ENCODE measurements around the gene NELFA. TPM values are rescaled to one million over a fixed set of nuclear protein-coding genes. Genes with fewer than 3 reads are reported as not detected.

The NELFA gene
- polyA plus RNA-seq, 1 experiment, result 9.3 TPM

GRCh38 chr4:1986578-1987210 lies 22.1 kb downstream of the NELFA start:
- no peaks in the 10 kb centered on the region; the same call in 1 of the 2 replicates for H3K9me3 ChIP-seq (ENCODE audit: control insufficient read depth, insufficient read depth, low read length)
- DNase-seq (ENCODE audit: low read depth, low spot score), result no peak
- no peak overlapping the region for H3K27ac ChIP-seq (ENCODE audit: low read depth, low read length)
- ChIA-PET CTCF (no interaction called here), POLR2A (interaction anchor here (0.6 kb wide), 2 partner anchors 9 to 53 kb away, joined by 4 to 5 read pairs; no protein-coding TSS in a partner anchor)
- H3K4me3 ChIP-seq (ENCODE audit: low read depth, low read length), result no peak overlapping the region
- no peak for TF ChIP-seq CTCF (IDR thresholded peaks at IDR 0.05; ENCODE audit: low read depth, low read length)
- H3K27me3 ChIP-seq (ENCODE audit: control insufficient read depth, insufficient read depth, low read length), result no peaks in the 10 kb centered on the region

GRCh38 chr4:1985780-1986577 lies 22.8 kb downstream of the NELFA start:
- Histone ChIP-seq H3K27ac (ENCODE audit: low read depth, low read length) (no peak overlapping the region), H3K9me3 (ENCODE audit: control insufficient read depth, insufficient read depth, low read length) (no peaks in the 10 kb centered on the region; the same call in 1 of the 2 replicates), H3K4me3 (ENCODE audit: low read depth, low read length) (no peak overlapping the region), H3K27me3 (ENCODE audit: control insufficient read depth, insufficient read depth, low read length) (no peaks in the 10 kb centered on the region)
- no peak for DNase-seq (ENCODE audit: low read depth, low spot score)
- POLR2A ChIA-PET, result no interaction called here
- CTCF ChIA-PET, result no interaction called here
- TF ChIP-seq CTCF (IDR thresholded peaks at IDR 0.05; ENCODE audit: low read depth, low read length), result no peak

- H3K27me3 ChIP-seq (ENCODE audit: control insufficient read depth, insufficient read depth, low read length), result no peaks in the 10 kb centered on the region
- no peaks in the 10 kb centered on the region; the same call in 1 of the 2 replicates for H3K9me3 ChIP-seq (ENCODE audit: control insufficient read depth, insufficient read depth, low read length)
- DNase-seq (ENCODE audit: low read depth, low spot score), result no peak
- no peak overlapping the region for H3K27ac ChIP-seq (ENCODE audit: low read depth, low read length)
- H3K4me3 ChIP-seq (ENCODE audit: low read depth, low read length), result no peak overlapping the region
- CTCF ChIA-PET, result no interaction called here
- POLR2A ChIA-PET, result no interaction called here
- no peak for TF ChIP-seq CTCF (IDR thresholded peaks at IDR 0.05; ENCODE audit: low read depth, low read length)
Measured at GRCh38 chr4:1985294-1985693, 23.5 kb downstream of the NELFA start.

GRCh38 chr4:1984406-1985191 lies 24.2 kb downstream of the NELFA start:
- H3K27ac ChIP-seq (ENCODE audit: low read depth, low read length), result no peak overlapping the region
- no peaks in the 10 kb centered on the region; the same call in 1 of the 2 replicates for H3K9me3 ChIP-seq (ENCODE audit: control insufficient read depth, insufficient read depth, low read length)
- ChIA-PET POLR2A (no interaction called here), CTCF (no interaction called here)
- H3K4me3 ChIP-seq (ENCODE audit: low read depth, low read length), result no peak overlapping the region
- H3K27me3 ChIP-seq (ENCODE audit: control insufficient read depth, insufficient read depth, low read length), result no peaks in the 10 kb centered on the region
- no peak for TF ChIP-seq CTCF (IDR thresholded peaks at IDR 0.05; ENCODE audit: low read depth, low read length)
- DNase-seq (ENCODE audit: low read depth, low spot score), result no peak

Data from AG04450 (cell line).